ENCODE results near the gene SLC16A1.

- TF ChIP-seq CTCF (IDR thresholded peaks at IDR 0.05) (no peak), POLR2A (IDR thresholded peaks at IDR 0.05) (no peak)
These were observed 32.0 kb downstream of the SLC16A1 start for GRCh38 chr1:112923959-112924349.

All from right lobe of liver (tissue), 4 donors.